Stimulated activated CD8-positive, alpha-beta memory T cell treated with anti-CD3 and anti-CD28 coated beads, Interleukin-12 subunit alpha, Interleukin-12 subunit beta, amount 100 ng/mL, for 24 hours (primary cell): ENCODE data around the gene PPIH.
A peak's percentile ranks its signal among the peaks of the same experiment; 100 is the strongest.
"Not testable (repeated sequence)": the region's sequence is repeated elsewhere in the genome, so short reads cannot be mapped to it uniquely, and the experiment has no call there.

ENCODE experiments used
- DNase-seq: peaks from one replicate; pipeline ENCODE4 v3.0.0-alpha.2; 2020; ENCODE audit errors: extremely low read depth

PPIH gene

DNA sequence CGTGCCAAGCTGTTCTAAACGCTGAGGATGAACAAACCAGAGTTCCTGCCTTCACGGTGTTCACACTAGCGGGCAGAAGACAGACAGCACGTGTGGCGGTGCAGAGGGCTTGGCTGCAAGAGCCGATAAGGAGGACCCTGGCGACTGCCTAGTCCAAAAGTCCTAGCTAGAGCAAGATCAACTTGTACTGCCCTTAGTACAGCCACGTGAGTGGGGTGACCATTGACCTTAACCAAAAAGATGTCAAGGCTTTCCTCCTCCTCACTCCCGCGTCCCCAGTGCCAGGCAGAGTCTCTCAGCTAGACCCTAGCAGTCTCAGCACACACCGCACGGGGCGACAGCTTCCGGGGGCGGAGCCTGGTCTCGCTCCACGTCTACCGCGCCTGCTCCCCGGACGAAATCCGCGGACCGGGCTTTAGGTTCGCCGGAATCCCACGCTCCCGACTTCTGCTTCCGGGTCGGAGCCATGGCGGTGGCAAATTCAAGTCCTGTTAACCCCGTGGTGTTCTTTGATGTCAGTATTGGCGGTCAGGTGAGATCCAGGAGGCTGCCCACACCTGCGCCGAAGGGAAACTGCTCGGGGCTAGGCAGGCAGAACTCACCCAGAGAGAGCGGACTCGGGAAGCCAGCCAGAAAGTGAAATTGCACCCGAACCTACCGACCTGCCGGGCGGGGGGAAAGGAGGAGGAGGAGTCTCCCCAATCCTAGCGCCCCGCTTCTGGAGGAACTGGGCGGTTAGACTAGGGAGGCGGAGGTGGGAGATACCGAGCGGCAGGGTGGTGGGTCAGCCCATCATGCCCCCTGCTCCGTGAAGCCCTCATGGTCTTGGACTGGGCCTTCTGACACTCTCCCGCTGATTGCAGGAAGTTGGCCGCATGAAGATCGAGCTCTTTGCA is at the start of gene PPIH:
Gene PPIH, plus strand, starts transcription at position 443 of the 896 bp plus-strand sequence. Its CDS starts 24 bp downstream, at position 467.
- DNase-seq = peak; percentile 94

- no peak for DNase-seq
Observed at GRCh38 chr1:42613803-42614131, 44.5 kb upstream of the PPIH start.

DNA sequence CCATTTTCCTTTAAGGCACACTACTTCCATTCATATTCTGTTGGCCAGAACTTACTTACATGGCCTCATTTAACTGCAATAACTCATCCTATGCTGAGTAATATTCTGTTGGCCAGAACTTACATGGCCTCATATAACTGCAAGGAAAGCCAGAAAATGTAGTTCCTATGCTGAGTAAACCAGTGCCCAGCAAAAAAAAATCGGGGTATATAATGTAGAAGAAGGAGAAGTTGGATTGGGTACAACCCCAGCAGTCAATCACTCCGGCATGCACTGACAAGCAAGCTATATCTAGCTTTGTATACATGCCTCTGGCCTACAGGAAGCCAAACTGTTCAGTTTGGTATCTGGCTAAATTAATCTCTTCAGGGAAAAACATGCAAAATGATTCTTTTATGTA is 39.4 kb upstream of the PPIH start:
- no peak for DNase-seq

GRCh38 chr1:42620307-42620706 is 37.9 kb upstream of the PPIH start:
- no peak for DNase-seq

DNA sequence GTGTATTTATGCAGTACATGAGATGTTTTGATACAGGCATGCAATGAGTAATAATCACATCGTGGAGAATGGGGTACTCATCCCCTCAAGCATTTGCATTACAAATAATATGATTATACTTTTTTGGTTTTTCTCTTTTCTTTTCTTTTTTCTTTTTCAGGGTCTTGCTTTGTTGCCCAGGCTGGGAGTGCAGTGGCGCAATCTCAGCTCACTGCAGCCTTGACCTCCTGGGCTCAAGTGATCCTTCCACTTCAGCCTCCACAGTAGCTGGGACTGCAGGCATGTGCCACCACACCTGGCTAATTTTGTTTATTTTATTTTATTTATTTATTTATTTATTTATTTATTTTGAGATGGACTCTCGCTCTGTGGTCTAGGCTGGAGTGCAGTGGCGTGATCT is 37.0 kb upstream of the PPIH start:
- not testable (repeated sequence) for DNase-seq

- DNase-seq = not testable (repeated sequence)
Observed at GRCh38 chr1:42627205-42627604, 31.0 kb upstream of the PPIH start.

DNA sequence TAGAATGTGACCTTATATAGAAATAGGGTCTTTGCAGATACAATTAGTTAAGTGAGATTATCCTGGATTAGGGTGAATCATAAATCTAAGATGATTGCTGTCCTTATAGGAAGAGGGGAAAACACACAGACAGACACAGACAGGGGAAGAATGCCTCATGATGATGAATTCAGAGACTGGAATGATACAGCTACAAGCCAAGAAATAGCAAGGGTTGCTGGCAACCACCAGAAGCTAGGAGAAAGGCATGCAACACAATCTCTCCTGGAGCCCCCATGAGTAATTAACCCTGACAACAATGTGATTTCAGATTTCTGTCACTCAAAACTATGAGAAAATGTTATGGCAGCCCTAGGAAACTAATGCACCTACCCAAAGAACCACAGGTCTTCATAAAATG is 19.1 kb upstream of the PPIH start:
- DNase-seq = no peak

DNA sequence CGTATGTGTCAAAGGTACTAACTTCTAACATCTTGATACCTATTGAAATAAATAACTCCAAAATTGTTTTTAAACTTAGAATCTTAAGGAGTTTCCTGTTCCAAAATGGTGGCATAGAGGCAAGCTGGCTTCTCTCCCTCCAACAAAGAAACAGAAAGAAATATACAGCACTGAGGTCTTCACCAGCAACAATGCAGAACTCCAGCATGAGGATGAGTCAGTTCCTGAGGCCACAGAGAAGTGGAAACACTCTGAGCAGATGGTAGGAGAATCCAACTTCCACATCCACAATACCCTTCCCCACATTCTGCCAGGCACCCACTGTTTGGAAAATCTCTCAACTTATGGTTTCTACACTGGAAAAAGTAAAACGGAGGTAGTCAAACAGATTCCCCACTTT is 12.2 kb upstream of the PPIH start:
- no peak for DNase-seq

DNA sequence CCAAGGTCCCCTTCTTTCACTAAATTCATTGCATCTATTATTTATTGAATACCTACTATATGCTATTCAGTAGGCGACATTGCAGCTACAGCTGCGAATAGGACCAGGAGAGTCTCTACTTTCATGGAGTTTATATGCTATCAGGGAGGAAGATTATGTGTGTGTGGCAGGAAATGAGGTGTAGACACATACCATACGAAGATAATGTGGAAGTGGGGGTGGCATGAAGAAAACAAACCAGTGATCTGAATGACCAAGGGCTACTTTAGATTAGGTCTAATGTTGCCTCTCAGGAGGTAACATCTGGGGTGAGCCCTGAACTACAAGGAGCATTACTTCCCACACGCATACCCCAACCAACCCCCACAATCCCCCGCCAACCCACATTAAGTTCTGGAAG is 1.0 kb upstream of the PPIH start:
- DNase-seq = no peak

DNA sequence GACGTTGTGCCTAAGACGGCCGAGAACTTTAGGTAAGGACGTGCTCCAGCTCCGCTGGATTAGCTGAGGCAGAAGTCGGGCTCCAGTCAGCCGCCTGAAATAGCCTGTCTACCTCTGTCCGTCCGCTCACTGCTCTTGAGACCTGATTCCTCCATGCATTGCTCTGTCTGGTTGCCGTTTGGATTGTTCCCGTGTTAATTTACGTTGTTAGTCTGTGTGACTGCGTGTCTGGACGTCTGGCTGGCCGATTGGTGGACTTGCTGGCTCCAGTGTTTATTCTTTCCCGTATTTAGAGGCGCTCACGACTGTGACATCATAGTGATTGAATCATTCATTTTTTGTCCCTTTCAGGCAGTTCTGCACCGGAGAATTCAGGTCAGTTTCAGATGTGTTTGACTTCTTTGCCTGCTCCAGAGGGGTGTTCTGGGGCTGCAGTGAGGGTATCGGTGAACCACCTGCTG is 684 bp downstream of the PPIH start:
- DNase-seq = no peak

DNA sequence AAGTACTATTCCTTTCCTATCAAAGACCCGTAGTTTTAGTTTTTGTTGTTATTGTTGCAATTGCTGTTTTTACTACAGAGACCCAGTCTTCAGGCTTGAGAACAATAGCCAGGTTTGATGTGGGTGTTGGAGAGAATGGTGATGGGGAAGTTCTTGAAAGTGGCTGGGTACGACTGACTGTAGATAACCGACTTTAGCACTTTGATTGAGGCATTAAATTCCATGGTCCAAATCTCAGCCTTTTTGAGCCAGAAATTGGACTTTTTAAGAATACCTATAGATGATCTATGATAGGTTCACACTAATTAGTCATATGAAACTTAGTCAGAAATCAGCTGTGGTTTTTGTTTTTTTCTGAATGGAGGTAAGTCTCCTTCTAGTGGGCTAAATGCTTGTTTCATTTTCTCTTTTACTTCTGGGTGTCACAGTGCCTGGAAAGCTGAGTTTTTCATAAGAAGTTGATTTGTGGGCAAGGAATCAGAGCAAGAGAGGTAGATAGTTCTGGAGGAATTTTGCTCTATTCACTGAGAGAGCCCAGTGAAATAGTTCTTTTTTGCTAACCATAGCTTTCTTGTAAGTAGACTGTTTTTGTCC is 2.8 kb downstream of the PPIH start:
- no peak for DNase-seq

- no peak for DNase-seq
Observed at GRCh38 chr1:42669936-42670335, 11.7 kb downstream of the PPIH start.

- DNase-seq = no peak
Observed at GRCh38 chr1:42670425-42670824, 12.2 kb downstream of the PPIH start.

- DNase-seq = no peak
Observed at GRCh38 chr1:42674214-42674613, 16.0 kb downstream of the PPIH start.

DNA sequence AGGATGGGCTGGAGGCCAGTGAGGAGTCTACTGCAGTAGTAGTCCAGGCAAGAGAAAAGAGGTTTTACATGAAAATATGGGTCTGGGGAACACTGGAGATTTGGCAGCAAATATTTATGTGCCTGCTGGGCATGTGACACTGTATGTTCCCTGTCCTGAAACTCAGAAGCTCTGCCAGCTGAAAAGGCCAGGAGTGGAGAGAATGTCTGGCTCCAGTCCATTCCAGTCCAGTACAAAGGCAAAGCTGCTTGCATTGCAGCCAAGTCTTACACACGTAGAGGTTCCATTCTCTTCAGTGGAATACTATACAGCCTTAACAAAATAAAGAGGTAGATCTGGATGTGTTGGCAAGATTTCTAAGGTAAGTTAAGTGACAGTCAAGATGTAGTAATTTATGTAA is 16.5 kb downstream of the PPIH start:
- no peak for DNase-seq

DNA sequence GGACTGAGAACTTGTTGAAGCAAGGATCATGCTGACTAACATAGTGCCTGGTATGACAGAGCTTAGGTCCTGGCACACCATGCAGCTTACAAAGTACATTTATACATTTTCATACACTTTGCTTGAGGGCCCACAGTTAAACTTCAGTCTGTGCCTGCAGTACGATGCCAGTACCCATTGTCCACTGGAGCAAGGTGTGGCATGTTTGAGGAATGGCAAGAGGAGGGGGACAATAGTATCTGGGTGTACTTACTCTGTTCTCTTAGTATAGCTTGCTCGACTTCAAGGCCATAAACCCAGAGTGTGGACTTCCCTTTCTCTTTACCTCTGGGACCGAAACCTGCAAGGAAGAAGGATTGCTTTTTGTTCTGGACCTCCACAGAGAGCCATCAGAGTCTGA is 17.2 kb downstream of the PPIH start:
- DNase-seq = no peak

DNA sequence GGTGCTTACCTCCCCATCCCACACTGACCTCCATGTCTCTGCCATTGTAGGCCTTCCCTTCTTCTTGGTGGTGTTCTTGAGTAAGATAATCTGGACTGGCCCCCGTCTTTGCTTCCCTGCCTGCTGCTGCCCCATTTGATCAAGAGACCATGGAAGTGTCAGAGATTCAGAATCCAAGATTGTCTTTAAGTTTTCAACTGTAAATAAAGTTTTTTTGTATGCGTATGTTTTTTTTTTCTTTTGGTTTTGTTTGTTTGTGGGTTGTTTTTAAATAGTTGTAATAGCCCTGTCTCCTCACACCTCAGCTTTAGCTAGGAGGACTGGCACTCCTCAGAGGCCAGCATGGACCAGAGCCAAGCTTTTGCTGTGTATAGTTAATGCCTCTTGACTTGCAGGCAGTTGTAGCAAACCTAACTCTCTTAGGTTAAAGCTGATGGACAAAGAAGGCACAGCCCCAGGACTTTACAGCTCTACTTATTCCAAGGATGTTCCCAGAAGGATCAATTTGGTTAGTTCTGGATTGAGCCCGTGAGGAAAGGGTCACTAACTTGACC is 18.4 kb downstream of the PPIH start:
- no peak for DNase-seq

- DNase-seq = no peak
Observed at GRCh38 chr1:42679364-42679983, 21.3 kb downstream of the PPIH start.

GRCh38 chr1:42680055-42680454 is 21.8 kb downstream of the PPIH start:
- no peak for DNase-seq

GRCh38 chr1:42680921-42681683 is 22.9 kb downstream of the PPIH start:
- DNase-seq = no peak

DNA sequence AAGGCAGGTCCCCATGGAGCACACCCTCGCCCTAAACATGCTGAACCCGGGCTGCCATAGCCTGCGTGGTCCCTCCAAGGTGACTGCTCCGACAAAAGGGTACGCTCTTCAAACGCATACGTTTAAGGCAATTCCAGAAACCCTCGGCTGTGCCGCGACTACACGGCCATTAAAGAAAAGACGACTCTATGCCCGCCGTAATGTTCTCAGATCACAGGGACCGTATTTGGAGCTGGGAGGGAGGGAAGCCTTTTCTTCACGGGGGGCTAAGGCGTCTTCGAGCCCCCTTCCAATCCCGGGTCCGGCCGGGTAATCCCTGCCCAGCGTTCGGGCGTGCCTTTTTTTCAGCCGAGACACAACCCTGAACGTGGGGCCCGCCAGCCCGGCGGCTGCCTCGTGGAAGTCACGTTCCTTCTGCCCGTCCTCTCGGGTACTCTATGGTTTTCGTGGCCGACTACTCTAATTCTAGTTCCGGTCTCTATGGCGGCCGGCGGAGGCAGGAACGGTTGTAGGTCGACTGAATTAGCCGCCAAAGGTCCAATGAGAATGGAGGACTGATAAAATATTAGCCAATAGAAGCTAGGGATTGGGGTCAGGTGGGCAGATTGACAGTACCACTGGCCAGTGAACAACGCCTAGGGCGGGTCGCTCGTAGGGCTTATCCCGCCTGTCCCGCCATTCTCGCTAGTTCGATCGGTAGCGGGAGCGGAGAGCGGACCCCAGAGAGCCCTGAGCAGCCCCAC is 23.7 kb downstream of the PPIH start, which contains the start of gene YBX1:
Gene YBX1, plus strand, starts transcription at position 678 of the 743 bp plus-strand sequence. CDS start 148 bp downstream, outside the sequence.
- DNase-seq = peak; percentile 81
